Activated T-cell treated with anti-CD3 and anti-CD28 coated beads for 4 hours (primary cell): ENCODE data around the gene METTL5.
"Not testable (repeated sequence)": the region's sequence is repeated elsewhere in the genome, so short reads cannot be mapped to it uniquely, and the experiment has no call there.

ENCODE experiments used
- DNase-seq: peaks from one replicate; pipeline ENCODE4 v3.0.0-alpha.2; 2020

METTL5 gene

GRCh38 chr2:169828141-169828811 is 3.6 kb upstream of the METTL5 start:
- DNase-seq: peak; percentile 53

GRCh38 chr2:169827272-169828140 is 2.8 kb upstream of the METTL5 start, which contains the start of gene UBR3:
Gene UBR3 (plus strand): TSS chr2:169827454. CDS start chr2:169827508, 54 bp downstream.
- peak; percentile 84 for DNase-seq

GRCh38 chr2:169823996-169824372 is 721 bp downstream of the METTL5 start:
- no peak for DNase-seq

GRCh38 chr2:169822785-169823392 is 1.8 kb downstream of the METTL5 start:
- no peak for DNase-seq

GRCh38 chr2:169822036-169822435 is 2.7 kb downstream of the METTL5 start:
- DNase-seq: no peak

GRCh38 chr2:169820101-169820500 is 4.6 kb downstream of the METTL5 start:
- DNase-seq: not testable (repeated sequence)

- no peak for DNase-seq
Measured at GRCh38 chr2:169819106-169819505, 5.6 kb downstream of the METTL5 start.

- no peak for DNase-seq
Measured at GRCh38 chr2:169818241-169818640, 6.5 kb downstream of the METTL5 start.

GRCh38 chr2:169817369-169817768 is 7.3 kb downstream of the METTL5 start:
- not testable (repeated sequence) for DNase-seq

- not testable (repeated sequence) for DNase-seq
Measured at GRCh38 chr2:169816961-169817360, 7.7 kb downstream of the METTL5 start.

- DNase-seq: no peak
Measured at GRCh38 chr2:169815849-169816248, 8.9 kb downstream of the METTL5 start.

GRCh38 chr2:169808221-169808620 is 16.5 kb downstream of the METTL5 start:
- no peak for DNase-seq

GRCh38 chr2:169806586-169806985 is 18.1 kb downstream of the METTL5 start:
- no peak for DNase-seq

- DNase-seq: no peak
Measured at GRCh38 chr2:169803480-169803879, 21.2 kb downstream of the METTL5 start.

- DNase-seq: peak; percentile 83
Measured at GRCh38 chr2:169798718-169799592, 25.8 kb downstream of the METTL5 start, which contains the start of gene SSB. Gene SSB (plus strand): TSS chr2:169798871. CDS start chr2:169800961, 2,090 bp downstream.

GRCh38 chr2:169798397-169798717 is 26.3 kb downstream of the METTL5 start:
- no peak for DNase-seq

- DNase-seq: no peak
Measured at GRCh38 chr2:169797601-169798000, 27.1 kb downstream of the METTL5 start.

- no peak for DNase-seq
Measured at GRCh38 chr2:169796441-169796840, 28.3 kb downstream of the METTL5 start.

- no peak for DNase-seq
Measured at GRCh38 chr2:169795181-169795580, 29.5 kb downstream of the METTL5 start.

GRCh38 chr2:169790581-169790980 is 34.1 kb downstream of the METTL5 start:
- DNase-seq: no peak

GRCh38 chr2:169782513-169782912 is 42.2 kb downstream of the METTL5 start:
- DNase-seq: no peak

GRCh38 chr2:169781249-169782013 is 43.3 kb downstream of the METTL5 start:
- DNase-seq: no peak
